Measurements from ENCODE around the gene COL4A3.

Gene COL4A3

GRCh38 chr2:227293531-227293930 is 129.1 kb downstream of the COL4A3 start:
- DNase-seq: no peak

GRCh38 chr2:227295806-227296205 is 131.4 kb downstream of the COL4A3 start:
- DNase-seq: no peak

GRCh38 chr2:227296671-227297405 is 132.4 kb downstream of the COL4A3 start:
- DNase-seq: no peak

GRCh38 chr2:227301523-227301922 is 137.1 kb downstream of the COL4A3 start:
- DNase-seq: no peak

GRCh38 chr2:227308784-227309183 is 144.4 kb downstream of the COL4A3 start:
- no peak for DNase-seq

- DNase-seq: no peak
Measured at GRCh38 chr2:227310756-227311110, 146.3 kb downstream of the COL4A3 start.

GRCh38 chr2:227311861-227312506 is 147.6 kb downstream of the COL4A3 start:
- DNase-seq: no peak

GRCh38 chr2:227312579-227312978 is 148.2 kb downstream of the COL4A3 start:
- no peak for DNase-seq

GRCh38 chr2:227313310-227313709 is 148.9 kb downstream of the COL4A3 start:
- DNase-seq: no peak

- no peak for DNase-seq
Measured at GRCh38 chr2:227317834-227318233, 153.4 kb downstream of the COL4A3 start.

- DNase-seq: no peak
Measured at GRCh38 chr2:227320305-227321094, 156.1 kb downstream of the COL4A3 start.

GRCh38 chr2:227322530-227323205 is 158.2 kb downstream of the COL4A3 start:
- DNase-seq: no peak

GRCh38 chr2:227323818-227324217 is 159.4 kb downstream of the COL4A3 start:
- no peak for DNase-seq

- peak; percentile 82 for DNase-seq
Measured at GRCh38 chr2:227324642-227324994, 160.2 kb downstream of the COL4A3 start.

GRCh38 chr2:227324995-227325838 is 160.8 kb downstream of the COL4A3 start, which contains the start of gene MFF:
MFF (plus strand) TSS chr2:227325251; CDS start chr2:227330666, 5,415 bp downstream.
- DNase-seq: peak; percentile 95

- DNase-seq: no peak
Measured at GRCh38 chr2:227325839-227326195, 161.4 kb downstream of the COL4A3 start.

- no peak for DNase-seq
Measured at GRCh38 chr2:227326783-227327182, 162.4 kb downstream of the COL4A3 start.

- no peak for DNase-seq
Measured at GRCh38 chr2:227335713-227336112, 171.3 kb downstream of the COL4A3 start.

GRCh38 chr2:227337442-227337841 is 173.0 kb downstream of the COL4A3 start:
- DNase-seq: no peak

GRCh38 chr2:227339098-227339599 is 174.7 kb downstream of the COL4A3 start:
- no peak for DNase-seq

- DNase-seq: no peak
Measured at GRCh38 chr2:227340106-227340505, 175.7 kb downstream of the COL4A3 start.

- DNase-seq: no peak
Measured at GRCh38 chr2:227341553-227341952, 177.1 kb downstream of the COL4A3 start.

Data from right kidney (tissue), 1 donor.